ENCODE results near the gene GABRA4.

GABRA4 gene

DNA sequence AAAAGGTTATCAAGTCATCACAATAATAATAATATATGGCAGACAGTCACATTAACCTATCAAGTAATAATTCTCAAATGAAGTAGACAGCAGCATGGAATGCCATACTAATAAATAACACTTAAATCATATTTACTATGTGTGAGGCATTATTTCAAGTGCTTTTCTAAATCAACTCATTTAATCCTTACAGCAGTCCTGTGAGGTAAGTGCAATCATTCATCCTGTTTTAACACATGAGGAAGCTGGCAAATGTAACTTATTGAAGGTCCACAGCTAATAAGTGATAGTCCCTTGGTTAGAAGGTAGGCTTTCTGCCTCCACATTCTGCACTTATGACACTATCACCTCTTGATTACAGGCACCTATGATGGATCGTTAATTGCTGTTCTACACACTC is 24.5 kb downstream of the GABRA4 start:
- TF ChIP-seq, protein P1, sequence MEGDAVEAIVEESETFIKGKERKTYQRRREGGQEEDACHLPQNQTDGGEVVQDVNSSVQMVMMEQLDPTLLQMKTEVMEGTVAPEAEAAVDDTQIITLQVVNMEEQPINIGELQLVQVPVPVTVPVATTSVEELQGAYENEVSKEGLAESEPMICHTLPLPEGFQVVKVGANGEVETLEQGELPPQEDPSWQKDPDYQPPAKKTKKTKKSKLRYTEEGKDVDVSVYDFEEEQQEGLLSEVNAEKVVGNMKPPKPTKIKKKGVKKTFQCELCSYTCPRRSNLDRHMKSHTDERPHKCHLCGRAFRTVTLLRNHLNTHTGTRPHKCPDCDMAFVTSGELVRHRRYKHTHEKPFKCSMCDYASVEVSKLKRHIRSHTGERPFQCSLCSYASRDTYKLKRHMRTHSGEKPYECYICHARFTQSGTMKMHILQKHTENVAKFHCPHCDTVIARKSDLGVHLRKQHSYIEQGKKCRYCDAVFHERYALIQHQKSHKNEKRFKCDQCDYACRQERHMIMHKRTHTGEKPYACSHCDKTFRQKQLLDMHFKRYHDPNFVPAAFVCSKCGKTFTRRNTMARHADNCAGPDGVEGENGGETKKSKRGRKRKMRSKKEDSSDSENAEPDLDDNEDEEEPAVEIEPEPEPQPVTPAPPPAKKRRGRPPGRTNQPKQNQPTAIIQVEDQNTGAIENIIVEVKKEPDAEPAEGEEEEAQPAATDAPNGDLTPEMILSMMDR (conservative IDR thresholded peaks at IDR 0.05; ENCODE audit: low read depth, low read length) = no peak

GRCh38 chr4:46967631-46968030 is 25.8 kb downstream of the GABRA4 start:
- Histone ChIP-seq H3K4me1 (ENCODE audit: low read depth, poor library complexity, severe bottlenecking) (no peaks in the 10 kb centered on the region), H3K79me2 (ENCODE audit: insufficient read depth, low read depth) (no peaks in the 10 kb centered on the region), H3K9ac (no peak overlapping the region), H2AFZ (ENCODE audit: low read depth) (no peak overlapping the region), H3K36me3 (ENCODE audit: insufficient read depth) (no peaks in the 10 kb centered on the region), H3K27ac (no peak overlapping the region), H3K4me3 (IDR thresholded peaks at IDR 0.05; ENCODE audit: insufficient read depth, low read depth, low read length) (no peak overlapping the region), H3K27me3 (ENCODE audit: insufficient read depth, low read depth) (no peaks in the 10 kb centered on the region), H3K4me2 (no peak overlapping the region), H4K20me1 (ENCODE audit: insufficient read depth) (no peaks in the 10 kb centered on the region)
- TF ChIP-seq, protein P1 (conservative IDR thresholded peaks at IDR 0.05; ENCODE audit: low read depth, low read length) = no peak

More for the DNA sequence above, 24.5 kb downstream of the GABRA4 start:
- Histone ChIP-seq H3K79me2 (ENCODE audit: insufficient read depth, low read depth) (no peaks in the 10 kb centered on the region), H3K9ac (no peak overlapping the region), H3K4me3 (IDR thresholded peaks at IDR 0.05; ENCODE audit: insufficient read depth, low read depth, low read length) (no peak overlapping the region), H3K4me1 (ENCODE audit: low read depth, poor library complexity, severe bottlenecking) (no peaks in the 10 kb centered on the region), H2AFZ (ENCODE audit: low read depth) (no peak overlapping the region), H3K27ac (no peak overlapping the region), H3K27me3 (ENCODE audit: insufficient read depth, low read depth) (no peaks in the 10 kb centered on the region), H4K20me1 (ENCODE audit: insufficient read depth) (no peaks in the 10 kb centered on the region), H3K36me3 (ENCODE audit: insufficient read depth) (no peaks in the 10 kb centered on the region), H3K4me2 (no peak overlapping the region)

GRCh38 chr4:46958742-46959488 is 34.5 kb downstream of the GABRA4 start:
- Histone ChIP-seq H3K27me3 (ENCODE audit: insufficient read depth, low read depth) (no peaks in the 10 kb centered on the region), H3K9ac (no peak overlapping the region), H4K20me1 (ENCODE audit: insufficient read depth) (no peaks in the 10 kb centered on the region), H3K36me3 (ENCODE audit: insufficient read depth) (no peaks in the 10 kb centered on the region), H3K79me2 (ENCODE audit: insufficient read depth, low read depth) (no peaks in the 10 kb centered on the region), H3K27ac (no peak overlapping the region), H3K4me3 (IDR thresholded peaks at IDR 0.05; ENCODE audit: insufficient read depth, low read depth, low read length) (no peak overlapping the region), H3K4me1 (ENCODE audit: low read depth, poor library complexity, severe bottlenecking) (no peaks in the 10 kb centered on the region), H3K4me2 (no peak overlapping the region), H2AFZ (ENCODE audit: low read depth) (no peak overlapping the region)
- TF ChIP-seq, protein P1 (conservative IDR thresholded peaks at IDR 0.05; ENCODE audit: low read depth, low read length) = no peak

DNA sequence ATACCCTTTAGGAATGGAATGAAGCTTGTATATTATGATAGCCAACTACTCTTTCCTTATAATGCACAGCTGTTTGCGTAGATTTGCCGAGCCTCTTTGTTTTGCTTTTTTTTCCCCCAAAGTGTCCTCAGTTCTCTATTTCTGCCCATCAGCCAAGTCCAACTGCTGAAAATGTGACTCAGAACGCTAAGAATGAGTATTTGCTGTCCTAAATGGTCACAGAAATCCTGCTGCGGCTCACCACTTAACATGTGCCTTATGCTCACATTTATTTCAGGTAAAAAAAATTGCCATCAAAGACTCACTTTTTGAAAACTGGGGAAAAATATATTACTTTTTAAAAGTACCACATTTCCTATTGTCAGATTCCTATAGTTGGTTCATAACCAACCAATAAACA is 36.9 kb downstream of the GABRA4 start:
- no peaks in the 10 kb centered on the region for H4K20me1 ChIP-seq (ENCODE audit: insufficient read depth)
- no peaks in the 10 kb centered on the region for H3K4me1 ChIP-seq (ENCODE audit: low read depth, poor library complexity, severe bottlenecking)
- H3K27me3 ChIP-seq (ENCODE audit: insufficient read depth, low read depth) = no peaks in the 10 kb centered on the region
- no peaks in the 10 kb centered on the region for H3K79me2 ChIP-seq (ENCODE audit: insufficient read depth, low read depth)
- no peak overlapping the region for H3K9ac ChIP-seq
- TF ChIP-seq, protein P1 (conservative IDR thresholded peaks at IDR 0.05; ENCODE audit: low read depth, low read length) = no peak
- no peaks in the 10 kb centered on the region for H3K36me3 ChIP-seq (ENCODE audit: insufficient read depth)
- no peak overlapping the region for H2AFZ ChIP-seq (ENCODE audit: low read depth)
- H3K27ac ChIP-seq = no peak overlapping the region
- no peak overlapping the region for H3K4me3 ChIP-seq (IDR thresholded peaks at IDR 0.05; ENCODE audit: insufficient read depth, low read depth, low read length)
- H3K4me2 ChIP-seq = no peak overlapping the region

Measured in KMS-11 (cell line).